Breast epithelium (tissue), 3 donors: Measurements from ENCODE around the gene IFNA14.
"Not testable (repeated sequence)": the region's sequence is repeated elsewhere in the genome, so short reads cannot be mapped to it uniquely, and the experiment has no call there.

Source experiments
- POLR2AphosphoS5 ChIP-seq, 3 donors: sonication (generic); formaldehyde crosslinking; IDR thresholded peaks; one replicate each; pipeline ENCODE4 v1.6.1; 2017; ENCODE audit warnings: antibody characterized with exemption in 3 of 3
- TF ChIP-seq, protein P1 (sequence below), 3 donors: fragments of 450-650 bp; IDR thresholded peaks; one replicate each; pipeline ENCODE4 v1.5.1; 2016 to 2017; ENCODE audit warnings: antibody characterized with exemption in 3 of 3, mild to moderate bottlenecking in 3 of 3, moderate library complexity in 3 of 3

DNA sequence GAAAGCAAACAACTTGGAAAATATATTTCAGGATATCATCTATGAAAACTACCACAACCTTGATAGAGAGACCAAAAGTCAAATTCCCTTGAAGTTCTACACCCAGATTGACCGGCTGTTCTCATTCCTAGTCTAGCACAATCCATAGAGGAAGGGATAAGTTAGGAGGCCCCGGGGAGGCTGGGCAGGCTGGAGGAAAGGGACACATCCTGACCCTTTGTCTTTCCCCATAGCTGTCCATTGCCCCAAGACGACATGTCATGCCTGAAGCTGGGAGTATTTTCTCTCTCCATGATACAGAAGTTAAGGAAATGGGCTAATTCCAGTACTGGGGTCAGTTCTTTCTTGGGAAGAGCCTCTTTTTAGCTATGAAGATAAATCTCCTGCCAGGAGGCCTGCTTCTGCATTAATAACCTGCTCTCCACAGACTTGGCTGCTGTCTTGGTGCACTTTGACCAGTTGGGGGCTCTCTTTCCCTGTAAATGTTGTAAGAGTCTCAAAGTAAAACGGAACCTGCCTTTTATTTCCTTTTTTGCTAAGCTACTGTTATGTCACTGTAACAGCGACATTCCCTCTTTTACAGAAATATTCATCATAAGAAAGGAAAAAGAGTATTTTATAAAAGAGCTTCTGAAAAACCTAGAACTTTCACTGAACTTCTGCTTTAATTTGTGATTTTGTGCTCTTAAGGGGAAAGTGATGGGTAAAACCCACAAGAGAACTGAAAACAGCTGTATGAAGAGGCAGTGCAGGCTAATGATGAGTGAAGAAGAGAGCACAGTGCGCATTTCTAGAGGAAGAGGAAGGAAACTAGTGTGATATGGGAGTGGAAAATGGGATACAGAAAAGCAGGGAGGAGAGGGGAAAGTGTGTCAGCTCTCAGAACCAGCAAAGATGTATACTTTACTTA is 44.7 kb downstream of the IFNA14 start:
- TF ChIP-seq, protein P1, sequence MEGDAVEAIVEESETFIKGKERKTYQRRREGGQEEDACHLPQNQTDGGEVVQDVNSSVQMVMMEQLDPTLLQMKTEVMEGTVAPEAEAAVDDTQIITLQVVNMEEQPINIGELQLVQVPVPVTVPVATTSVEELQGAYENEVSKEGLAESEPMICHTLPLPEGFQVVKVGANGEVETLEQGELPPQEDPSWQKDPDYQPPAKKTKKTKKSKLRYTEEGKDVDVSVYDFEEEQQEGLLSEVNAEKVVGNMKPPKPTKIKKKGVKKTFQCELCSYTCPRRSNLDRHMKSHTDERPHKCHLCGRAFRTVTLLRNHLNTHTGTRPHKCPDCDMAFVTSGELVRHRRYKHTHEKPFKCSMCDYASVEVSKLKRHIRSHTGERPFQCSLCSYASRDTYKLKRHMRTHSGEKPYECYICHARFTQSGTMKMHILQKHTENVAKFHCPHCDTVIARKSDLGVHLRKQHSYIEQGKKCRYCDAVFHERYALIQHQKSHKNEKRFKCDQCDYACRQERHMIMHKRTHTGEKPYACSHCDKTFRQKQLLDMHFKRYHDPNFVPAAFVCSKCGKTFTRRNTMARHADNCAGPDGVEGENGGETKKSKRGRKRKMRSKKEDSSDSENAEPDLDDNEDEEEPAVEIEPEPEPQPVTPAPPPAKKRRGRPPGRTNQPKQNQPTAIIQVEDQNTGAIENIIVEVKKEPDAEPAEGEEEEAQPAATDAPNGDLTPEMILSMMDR (IDR thresholded peaks at IDR 0.05): peak in 1 of 3 donors; percentile 16
- not testable (repeated sequence) for TF ChIP-seq POLR2AphosphoS5 (IDR thresholded peaks at IDR 0.05)
